Hepatocyte (in vitro differentiated cells): ENCODE results near the gene ADAMTS9.

ENCODE experiments used
- EZH2 ChIP-seq: fragments of 200-600 bp; sonication (generic); IDR thresholded peaks from 2 replicates; pipeline ENCODE4 v1.6.1; 2016; ENCODE audit warnings: antibody characterized with exemption, mild to moderate bottlenecking, borderline replicate concordance
- EZH2phosphoT487 ChIP-seq: fragments of 200-600 bp; sonication (generic); IDR thresholded peaks from one replicate; pipeline ENCODE4 v1.6.1; 2018; ENCODE audit warnings: antibody characterized with exemption, mild to moderate bottlenecking, low read depth, moderate library complexity; ENCODE audit not compliant: unreplicated experiment, severe bottlenecking
- TF ChIP-seq, protein P1 (sequence below): fragments of 200-600 bp; sonication (generic); IDR thresholded peaks from 2 replicates; pipeline ENCODE4 v1.5.1; 2016; ENCODE audit warnings: antibody characterized with exemption, mild to moderate bottlenecking; ENCODE audit not compliant: poor library complexity

GRCh38 chr3:64693031-64693430 is 5.2 kb upstream of the ADAMTS9 start:
- TF ChIP-seq, protein P1, sequence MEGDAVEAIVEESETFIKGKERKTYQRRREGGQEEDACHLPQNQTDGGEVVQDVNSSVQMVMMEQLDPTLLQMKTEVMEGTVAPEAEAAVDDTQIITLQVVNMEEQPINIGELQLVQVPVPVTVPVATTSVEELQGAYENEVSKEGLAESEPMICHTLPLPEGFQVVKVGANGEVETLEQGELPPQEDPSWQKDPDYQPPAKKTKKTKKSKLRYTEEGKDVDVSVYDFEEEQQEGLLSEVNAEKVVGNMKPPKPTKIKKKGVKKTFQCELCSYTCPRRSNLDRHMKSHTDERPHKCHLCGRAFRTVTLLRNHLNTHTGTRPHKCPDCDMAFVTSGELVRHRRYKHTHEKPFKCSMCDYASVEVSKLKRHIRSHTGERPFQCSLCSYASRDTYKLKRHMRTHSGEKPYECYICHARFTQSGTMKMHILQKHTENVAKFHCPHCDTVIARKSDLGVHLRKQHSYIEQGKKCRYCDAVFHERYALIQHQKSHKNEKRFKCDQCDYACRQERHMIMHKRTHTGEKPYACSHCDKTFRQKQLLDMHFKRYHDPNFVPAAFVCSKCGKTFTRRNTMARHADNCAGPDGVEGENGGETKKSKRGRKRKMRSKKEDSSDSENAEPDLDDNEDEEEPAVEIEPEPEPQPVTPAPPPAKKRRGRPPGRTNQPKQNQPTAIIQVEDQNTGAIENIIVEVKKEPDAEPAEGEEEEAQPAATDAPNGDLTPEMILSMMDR, result no peak
- TF ChIP-seq EZH2 (no peak), EZH2phosphoT487 (no peak)
